Globus pallidus (tissue), 1 donor: ENCODE data around the gene ARHGAP10.

ENCODE experiments used
- DNase-seq: peaks from one replicate; pipeline ENCODE4 v3.0.0-alpha.2; 2015; ENCODE audit warnings: low spot score

The ARHGAP10 gene

DNA sequence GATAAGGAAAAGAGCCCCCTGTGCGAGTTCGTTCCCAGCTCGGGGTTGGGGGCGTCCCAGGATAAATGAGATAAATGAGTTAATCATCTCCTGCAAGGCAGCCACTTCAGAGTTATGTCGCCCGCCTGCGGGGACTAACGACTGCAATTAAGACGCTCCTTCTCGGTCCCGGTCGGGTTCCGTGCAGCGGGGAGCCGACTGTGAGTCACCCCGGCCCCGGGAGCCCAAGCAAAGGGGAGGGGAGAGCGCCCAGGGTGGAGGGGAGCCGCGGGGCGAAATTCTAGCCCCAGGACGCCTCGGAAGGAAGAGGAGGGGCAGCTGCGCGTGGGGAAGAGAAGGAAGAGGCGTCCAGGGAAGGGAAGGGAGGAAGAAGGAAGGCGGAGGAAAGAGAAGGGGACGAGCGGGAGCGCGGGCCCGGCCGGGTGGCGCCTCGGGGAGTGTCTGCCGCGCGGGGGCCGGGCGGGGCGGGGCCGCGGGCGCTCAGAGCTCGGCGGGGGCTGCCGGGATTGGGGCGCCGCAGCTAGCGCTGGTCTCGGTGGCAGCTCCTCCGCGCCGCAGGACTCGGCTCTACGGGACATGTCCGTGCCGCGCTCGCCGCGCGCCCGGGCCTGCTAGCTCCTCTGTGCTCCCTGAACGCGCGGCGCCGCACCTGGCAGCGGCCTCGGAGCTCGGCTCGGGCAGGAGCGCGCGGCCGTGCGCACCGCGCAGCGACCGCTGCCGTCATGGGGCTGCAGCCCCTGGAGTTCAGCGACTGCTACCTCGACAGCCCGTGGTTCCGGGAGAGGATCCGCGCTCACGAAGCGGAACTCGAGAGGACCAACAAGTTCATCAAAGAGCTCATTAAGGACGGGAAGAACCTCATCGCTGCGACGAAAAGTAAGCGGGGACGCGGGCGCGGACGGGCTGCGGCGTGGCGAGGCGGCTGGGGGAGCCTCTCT is at the start of gene ARHGAP10:
Gene ARHGAP10 (plus strand): TSS at position 509 of the 938 bp plus-strand sequence. CDS start 214 bp downstream, at position 723.
- DNase-seq: no peak

DNA sequence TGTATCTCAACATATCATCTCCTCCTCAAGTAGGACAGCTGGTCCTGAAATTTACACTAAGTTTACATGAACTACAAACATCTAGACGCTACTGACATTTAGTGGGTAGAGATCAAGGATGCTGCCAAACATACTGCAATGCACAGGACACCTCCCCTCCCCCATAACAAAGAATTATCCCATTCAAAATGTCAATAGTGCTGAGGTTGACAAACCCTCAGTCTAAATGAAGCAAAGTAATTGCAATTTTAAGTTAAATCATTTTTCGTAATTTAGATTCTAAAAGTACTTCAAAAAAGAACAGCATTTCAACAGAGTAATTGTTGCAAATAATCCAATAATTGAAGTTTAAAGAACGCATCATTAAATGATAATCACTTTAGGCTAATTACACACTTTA is 49.1 kb upstream of the ARHGAP10 start:
- no peak for DNase-seq

DNA sequence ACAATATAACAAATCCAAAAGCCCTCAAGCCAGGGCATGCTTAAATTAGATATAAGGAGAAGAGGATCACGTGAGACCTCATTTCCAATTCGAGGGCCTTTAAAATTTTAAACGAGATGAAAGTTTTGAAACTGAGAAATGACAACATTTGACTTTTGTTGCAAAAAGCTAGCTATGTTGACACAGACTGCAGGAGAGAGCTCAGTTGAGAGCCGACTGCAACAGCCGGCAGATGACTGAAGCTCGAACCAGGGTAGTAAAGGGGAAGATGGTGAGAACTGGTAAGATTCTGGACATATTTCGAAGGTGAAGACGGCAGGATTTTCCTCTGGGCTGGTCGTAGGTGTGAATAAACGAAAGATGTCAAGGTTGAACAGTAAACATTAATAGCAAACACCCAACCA is 48.7 kb upstream of the ARHGAP10 start:
- no peak for DNase-seq

GRCh38 chr4:147683717-147684700 is 47.9 kb upstream of the ARHGAP10 start, which contains the start of gene PRMT9:
Gene PRMT9 (minus strand): TSS chr4:147684163. CDS start chr4:147683987, 176 bp downstream.
- peak; percentile 83 for DNase-seq

DNA sequence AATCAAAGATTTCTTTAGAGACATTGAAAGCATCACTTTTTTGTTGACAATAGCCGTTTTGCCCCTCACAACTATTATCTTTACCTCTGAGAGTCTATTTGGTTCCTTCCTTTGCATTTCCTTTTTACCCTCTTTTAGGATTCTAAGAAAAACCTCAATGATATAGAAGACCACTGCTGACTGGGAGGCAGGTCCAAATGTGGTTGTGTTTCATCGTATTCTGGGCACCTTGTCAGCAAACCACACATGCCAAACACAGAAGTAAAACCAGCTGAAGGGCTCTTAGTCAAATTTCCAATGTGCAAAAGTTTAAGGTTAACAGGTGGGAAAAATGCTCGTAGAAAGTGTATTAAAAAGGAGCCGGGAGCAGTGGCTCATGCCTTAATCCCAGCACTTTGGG is 42.8 kb upstream of the ARHGAP10 start:
- no peak for DNase-seq

DNA sequence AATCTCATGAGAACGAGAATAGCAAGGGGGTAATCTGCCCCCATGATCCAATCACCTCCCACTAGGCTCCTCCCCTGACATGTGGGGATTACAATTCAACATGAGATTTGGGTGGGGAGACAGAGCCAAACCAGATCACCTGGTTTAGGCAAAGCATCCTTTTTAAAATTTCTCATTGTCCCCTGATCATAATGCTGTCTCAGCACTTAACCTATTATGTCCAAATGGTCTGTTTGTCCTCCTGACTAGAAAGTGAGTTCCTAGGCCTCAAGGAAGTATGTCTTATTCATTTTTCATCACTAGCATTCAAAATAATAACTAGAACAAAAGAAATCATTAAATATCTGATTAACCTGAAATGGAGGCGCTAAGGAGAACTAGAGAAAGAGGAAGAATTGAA is 40.1 kb upstream of the ARHGAP10 start:
- DNase-seq: no peak

- DNase-seq: no peak
Observed at GRCh38 chr4:147693218-147693617, 38.7 kb upstream of the ARHGAP10 start.

DNA sequence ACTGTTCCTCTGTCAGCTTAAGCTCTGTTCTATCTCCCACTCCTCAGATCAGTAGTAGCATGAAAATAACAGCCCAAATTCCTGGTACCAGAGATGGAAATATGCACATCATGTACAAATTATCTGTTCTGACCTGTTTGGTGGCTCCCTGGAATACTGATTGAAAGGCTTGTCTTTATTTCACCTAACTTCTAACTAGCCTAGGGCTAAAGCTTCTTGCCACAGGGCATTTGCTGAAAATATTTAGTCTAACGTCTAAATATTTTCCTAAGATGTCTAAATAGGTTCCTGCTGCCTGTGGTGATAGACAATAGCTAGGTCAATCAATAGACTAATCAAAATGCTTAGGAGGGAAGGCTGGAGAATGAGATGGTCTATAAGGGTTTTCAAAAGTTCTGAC is 35.0 kb upstream of the ARHGAP10 start:
- no peak for DNase-seq

DNA sequence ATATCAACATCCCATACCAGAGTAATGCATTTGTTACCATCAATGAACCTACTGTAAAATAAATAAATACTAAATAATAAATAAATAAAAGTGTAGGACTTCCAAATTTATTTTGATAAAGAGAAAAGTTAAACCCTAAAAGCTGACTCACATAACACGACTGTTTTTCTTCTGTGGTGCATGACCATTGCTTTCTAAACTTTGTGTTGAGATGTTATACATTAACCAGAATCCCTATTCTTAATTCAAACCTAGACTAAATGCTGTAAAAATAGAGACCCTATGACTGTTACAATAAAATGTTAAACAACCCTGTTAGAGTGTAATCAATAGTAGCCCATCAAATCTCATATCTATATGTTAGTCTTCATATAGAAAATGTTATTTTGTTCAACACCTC is 27.0 kb upstream of the ARHGAP10 start:
- DNase-seq: no peak

DNA sequence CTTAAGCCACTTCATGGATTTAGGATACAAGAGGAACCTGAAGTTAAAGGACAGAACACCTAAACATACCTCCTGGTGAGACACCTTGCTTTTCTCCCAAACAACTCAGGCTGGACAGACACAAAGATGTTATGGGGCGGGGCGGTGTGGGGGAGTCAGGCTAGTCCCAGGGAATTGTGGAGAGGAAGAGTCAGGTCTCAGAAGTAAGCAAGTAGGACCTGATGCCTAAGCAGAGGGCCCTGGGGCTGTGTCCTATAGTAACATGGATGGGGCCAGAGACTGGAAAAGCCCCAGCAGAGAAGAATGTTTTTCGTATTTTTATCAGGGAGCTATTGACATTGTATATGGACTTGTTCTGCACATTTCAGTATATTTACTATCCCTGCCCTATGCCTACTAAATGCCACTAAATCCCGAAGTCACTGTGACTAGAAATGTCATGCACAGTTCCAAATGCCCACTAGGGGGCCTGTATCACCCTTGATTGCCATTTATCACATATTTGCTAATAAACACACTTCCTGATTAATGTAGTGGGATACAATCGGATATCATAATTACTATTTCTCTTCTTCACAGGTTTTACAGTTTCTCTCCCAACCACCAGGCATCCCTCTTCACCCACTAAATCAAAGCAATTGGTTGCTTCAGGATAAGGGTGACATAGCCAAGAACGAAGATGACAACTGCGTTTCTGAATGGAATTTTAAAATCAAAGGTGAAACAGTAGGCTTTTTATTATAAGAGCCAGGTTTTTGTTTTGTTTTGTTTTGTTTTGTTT is 23.8 kb upstream of the ARHGAP10 start:
- peak; percentile 49 for DNase-seq

GRCh38 chr4:147709999-147710398 is 21.9 kb upstream of the ARHGAP10 start:
- no peak for DNase-seq

DNA sequence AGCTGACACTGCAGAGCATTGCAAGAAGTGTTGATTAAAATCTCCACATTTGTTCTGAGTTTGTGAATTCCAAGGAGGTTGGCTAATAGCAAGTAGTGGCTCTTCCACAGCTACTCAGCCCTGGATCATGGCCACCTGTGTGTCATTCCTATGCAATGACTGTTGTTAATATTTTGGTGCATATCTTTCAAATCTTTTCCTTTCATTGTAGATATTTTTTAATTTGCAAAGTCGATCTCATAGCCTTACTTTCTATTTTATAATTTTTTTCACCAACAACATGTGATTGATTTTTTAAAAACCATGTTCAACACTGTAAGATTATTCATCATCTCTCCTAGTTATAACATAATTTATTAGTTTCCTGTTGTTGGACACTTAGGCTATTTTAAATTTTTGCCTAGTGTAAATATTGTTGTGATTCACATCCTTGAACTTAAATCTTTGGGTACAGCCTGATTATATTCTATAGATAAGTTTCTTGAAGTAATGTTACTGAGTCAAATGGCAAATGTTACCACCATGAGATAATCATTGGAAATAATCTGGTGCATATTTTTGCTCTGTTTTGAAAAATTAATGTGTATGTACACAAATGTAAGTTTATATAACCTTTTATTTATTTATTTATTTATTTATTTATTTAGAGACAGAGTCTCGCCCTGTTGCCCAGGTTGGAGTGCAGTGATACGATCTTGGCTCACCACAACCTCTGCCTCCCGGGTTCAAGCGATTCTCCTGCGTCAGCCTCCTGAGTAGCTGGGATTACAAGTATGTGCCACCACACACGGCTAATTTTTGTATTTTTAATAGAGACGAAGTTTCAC is 17.1 kb upstream of the ARHGAP10 start:
- no peak for DNase-seq

DNA sequence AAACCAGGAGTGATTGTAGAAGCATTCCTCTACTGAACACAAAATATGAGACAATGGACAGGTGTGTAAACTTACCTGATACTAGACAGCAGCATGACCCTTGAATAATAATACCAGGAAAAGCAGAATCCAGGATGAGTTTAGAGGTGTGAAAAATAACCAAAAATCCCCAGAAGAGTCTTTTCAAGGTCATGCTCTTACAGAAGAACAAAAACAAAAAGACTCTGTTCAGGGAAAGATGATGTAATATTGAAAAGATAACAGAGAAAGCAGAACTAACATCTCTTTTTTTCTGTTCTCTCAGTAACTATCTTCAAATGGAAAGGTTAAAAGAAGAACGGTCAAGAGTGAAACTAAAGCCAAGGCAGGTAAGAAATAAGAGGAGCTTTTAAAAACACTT is 14.0 kb upstream of the ARHGAP10 start:
- no peak for DNase-seq

GRCh38 chr4:147723326-147723725 is 8.6 kb upstream of the ARHGAP10 start:
- DNase-seq: no peak

GRCh38 chr4:147724468-147725201 is 7.3 kb upstream of the ARHGAP10 start:
- no peak for DNase-seq

- no peak for DNase-seq
Observed at GRCh38 chr4:147725673-147726072, 6.2 kb upstream of the ARHGAP10 start.

GRCh38 chr4:147727476-147728028 is 4.3 kb upstream of the ARHGAP10 start:
- no peak for DNase-seq

GRCh38 chr4:147730333-147730732 is 1.6 kb upstream of the ARHGAP10 start:
- DNase-seq: no peak

DNA sequence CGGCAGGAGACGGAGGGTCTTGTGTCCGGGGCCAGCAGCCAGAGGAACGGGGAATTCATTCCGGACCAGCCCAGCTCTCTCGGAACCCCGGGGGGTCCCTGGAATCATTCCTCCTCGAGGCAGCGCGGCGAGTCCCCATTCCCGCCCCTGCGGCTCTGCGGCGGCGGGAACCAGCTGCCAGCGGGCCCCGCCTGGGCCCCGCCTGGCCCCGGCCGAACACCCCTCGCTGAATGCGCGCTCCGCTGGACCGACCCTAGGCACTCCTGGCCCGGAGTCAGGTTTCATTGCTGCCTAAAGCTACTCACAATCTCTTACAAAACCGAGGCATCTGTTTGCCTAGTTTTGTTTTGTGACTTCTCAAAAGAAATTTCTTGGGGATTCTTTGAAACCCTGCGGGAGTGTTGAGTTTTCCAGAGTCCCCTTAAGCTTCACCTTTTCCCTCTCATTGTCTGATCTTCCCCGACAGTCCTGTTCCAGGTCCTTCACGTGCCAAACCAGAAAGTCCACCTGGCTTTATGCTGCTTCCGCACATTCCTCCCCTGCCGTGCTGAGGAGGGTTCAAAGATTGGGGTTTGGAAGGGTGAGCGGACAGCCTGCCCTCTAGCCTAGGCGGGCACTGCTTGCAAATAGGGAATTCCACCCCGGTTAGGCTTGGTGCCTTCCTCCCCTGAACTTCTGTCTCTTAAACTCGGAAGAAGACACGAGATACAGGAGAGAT is 789 bp downstream of the ARHGAP10 start:
- no peak for DNase-seq
